H9 (cell line): ENCODE data around the gene ATP10B. TPM values are rescaled to one million over a fixed set of nuclear protein-coding genes. Genes with fewer than 3 reads are reported as not detected.

Experiments
- DNase-seq: peaks from one replicate; pipeline ENCODE4 v3.0.0-alpha.2; 2017
- H2AFZ ChIP-seq: one replicate; pipeline ENCODE4 v1.6.1; 2013; ENCODE audit warnings: mild to moderate bottlenecking, low read length, control low read depth, moderate library complexity
- H2AK5ac ChIP-seq: 2 replicates; pipeline ENCODE4 v1.6.1; 2013; ENCODE audit warnings: low read length, control low read depth, mixed read lengths; ENCODE audit not compliant: insufficient read length
- H2BK120ac ChIP-seq: one replicate; pipeline ENCODE4 v1.6.1; 2013; ENCODE audit warnings: low read depth, mild to moderate bottlenecking, low read length, control low read depth, inconsistent platforms; ENCODE audit not compliant: poor library complexity, severe bottlenecking
- H2BK12ac ChIP-seq: 2 replicates; pipeline ENCODE4 v1.6.1; 2013; ENCODE audit warnings: low read length, control low read depth, mixed read lengths, low read depth; ENCODE audit not compliant: insufficient read length
- H2BK15ac ChIP-seq: 2 replicates; pipeline ENCODE4 v1.6.1; 2013; ENCODE audit warnings: low read depth, low read length, control low read depth
- H2BK20ac ChIP-seq: one replicate; pipeline ENCODE4 v1.6.1; 2013; ENCODE audit warnings: low read depth, mild to moderate bottlenecking, low read length, control low read depth, inconsistent platforms; ENCODE audit not compliant: poor library complexity, severe bottlenecking
- H2BK5ac ChIP-seq: 2 replicates; pipeline ENCODE4 v1.6.1; 2013; ENCODE audit warnings: low read length, control low read depth, mixed read lengths; ENCODE audit not compliant: insufficient read length
- H3K14ac ChIP-seq: 2 replicates; pipeline ENCODE4 v1.6.1; 2013; ENCODE audit warnings: low read length, control low read depth; ENCODE audit not compliant: insufficient read depth
- H3K18ac ChIP-seq: 2 replicates; pipeline ENCODE4 v1.6.1; 2013; ENCODE audit warnings: low read depth, mild to moderate bottlenecking, mixed read lengths, low read length, control low read depth; ENCODE audit not compliant: insufficient read length
- H3K23ac ChIP-seq: 2 replicates; pipeline ENCODE4 v1.6.1; 2013; ENCODE audit warnings: low read length, control low read depth, mixed read lengths, low read depth; ENCODE audit not compliant: insufficient read length
- H3K23me2 ChIP-seq: 2 replicates; pipeline ENCODE4 v1.6.1; 2013; ENCODE audit warnings: low read depth, mild to moderate bottlenecking, mixed read lengths, low read length, control low read depth; ENCODE audit not compliant: insufficient read length, poor library complexity, severe bottlenecking
- H3K27ac ChIP-seq: 2 replicates; pipeline ENCODE4 v1.5.1; 2013; ENCODE audit warnings: low read length, control low read depth, mixed read lengths, low read depth; ENCODE audit not compliant: insufficient read length
- H3K27me3 ChIP-seq: 2 replicates; pipeline ENCODE4 v1.6.1; 2013; ENCODE audit warnings: low read length, control low read depth, inconsistent platforms; ENCODE audit not compliant: insufficient read depth
- H3K4ac ChIP-seq: 2 replicates; pipeline ENCODE4 v1.6.1; 2013; ENCODE audit warnings: low read depth, mild to moderate bottlenecking, control low read depth, inconsistent platforms, low read length, moderate library complexity
- H3K4me1 ChIP-seq: 2 replicates; pipeline ENCODE4 v1.6.1; 2013; ENCODE audit warnings: low read length, control low read depth, inconsistent platforms; ENCODE audit not compliant: insufficient read depth
- H3K4me2 ChIP-seq: 2 replicates; pipeline ENCODE4 v1.6.1; 2013; ENCODE audit warnings: low read length, control low read depth, mixed read lengths; ENCODE audit not compliant: insufficient read length, insufficient read depth
- H3K56ac ChIP-seq: 2 replicates; pipeline ENCODE4 v1.6.1; 2013; ENCODE audit warnings: low read depth, mild to moderate bottlenecking, mixed read lengths, low read length, control low read depth; ENCODE audit not compliant: insufficient read length
- H3K79me1 ChIP-seq: 2 replicates; pipeline ENCODE4 v1.6.1; 2013; ENCODE audit warnings: low read depth, mild to moderate bottlenecking, moderate library complexity, low read length, control low read depth, inconsistent platforms; ENCODE audit not compliant: insufficient read depth, poor library complexity, severe bottlenecking
- H3K79me2 ChIP-seq: 2 replicates; pipeline ENCODE4 v1.6.1; 2013; ENCODE audit warnings: low read length, control low read depth, inconsistent platforms; ENCODE audit not compliant: insufficient read depth
- H3K9ac ChIP-seq: 2 replicates; pipeline ENCODE4 v1.6.1; 2013; ENCODE audit warnings: low read length, control low read depth, mixed read lengths; ENCODE audit not compliant: insufficient read length; ENCODE audit errors: extremely low read depth
- H3K9me3 ChIP-seq: one replicate; pipeline ENCODE4 v1.6.1; 2013; ENCODE audit warnings: low read depth, low read length, inconsistent platforms; ENCODE audit not compliant: control insufficient read depth
- H3T11ph ChIP-seq: one replicate; pipeline ENCODE4 v1.6.1; 2013; ENCODE audit warnings: mild to moderate bottlenecking, low read length, control low read depth, inconsistent platforms
- H4K20me1 ChIP-seq: one replicate; pipeline ENCODE4 v1.6.1; 2013; ENCODE audit not compliant: control insufficient read depth, insufficient read length, insufficient read depth
- H4K5ac ChIP-seq: 2 replicates; pipeline ENCODE4 v1.6.1; 2013; ENCODE audit warnings: low read depth, mild to moderate bottlenecking, mixed read lengths, low read length, control low read depth; ENCODE audit not compliant: insufficient read length
- H4K8ac ChIP-seq: replicated peaks from 2 replicates; pipeline ENCODE4 v1.6.1; 2013; ENCODE audit warnings: low read length, control low read depth, mixed read lengths, low read depth; ENCODE audit not compliant: insufficient read length
- H4K91ac ChIP-seq: 2 replicates; pipeline ENCODE4 v1.6.1; 2013; ENCODE audit warnings: low read depth, mild to moderate bottlenecking, moderate library complexity, mixed read lengths, low read length, control low read depth; ENCODE audit not compliant: insufficient read length
- H3K27ac Mint-ChIP-seq, 3 experiments: 2 replicates in 2 of 3; 3 replicates in 1 of 3; pipeline ENCODE4 v1.8.0; 2020 to 2021; ENCODE audit warnings: mixed read lengths in 3 of 3, mild to moderate bottlenecking in 1 of 3, moderate library complexity in 1 of 3
- H3K27me3 Mint-ChIP-seq: 2 replicates; pipeline ENCODE4 v1.8.0; 2021; ENCODE audit warnings: low read depth, mild to moderate bottlenecking, moderate library complexity, mixed read lengths
- H3K36me3 Mint-ChIP-seq, 3 experiments: 2 replicates in 2 of 3; 3 replicates in 1 of 3; pipeline ENCODE4 v1.8.0; 2020 to 2021; ENCODE audit warnings: low read depth in 3 of 3, mixed read lengths in 3 of 3; ENCODE audit not compliant: insufficient read depth in 1 of 3
- H3K4me1 Mint-ChIP-seq, 2 experiments: 2 replicates each; pipeline ENCODE4 v1.8.0; 2020; ENCODE audit warnings: mixed read lengths in 2 of 2
- H3K4me3 Mint-ChIP-seq, 2 experiments: 2 replicates in 1 of 2; 3 replicates in 1 of 2; pipeline ENCODE4 v1.8.0; 2020 to 2021; ENCODE audit warnings: mild to moderate bottlenecking in 2 of 2, mixed read lengths in 2 of 2, moderate library complexity in 1 of 2
- H3K9me3 Mint-ChIP-seq, 2 experiments: 2 replicates in 1 of 2; 3 replicates in 1 of 2; pipeline ENCODE4 v1.8.0; 2020; ENCODE audit warnings: mild to moderate bottlenecking in 2 of 2, mixed read lengths in 2 of 2, moderate library complexity in 1 of 2
- WGBS: extraction: QIAGEN DNeasy Blood & Tissue Kit; methylation state at CpG from one replicate; pipeline ENCODE4 v1.1.7; 2013; ENCODE audit warnings: missing lambda C conversion rate, low lambda C conversion rate, mixed read lengths; ENCODE audit not compliant: insufficient read length; ENCODE audit errors: extremely low coverage; 5-methylcytosine and 5-hydroxymethylcytosine counted together
- total RNA-seq: library from RNA; stranded (reverse); gene quantifications from 2 replicates; pipeline ENCODE4 v1.2.1, GENCODE V29; 2021
- TF ChIP-seq, protein P1 (sequence below): fragments of 200-600 bp; sonication (generic); conservative IDR thresholded peaks from 3 replicates; pipeline ENCODE4 v1.8.0; 2021; ENCODE audit warnings: antibody characterized with exemption, mild to moderate bottlenecking

Gene ATP10B
- total RNA-seq, 1 experiment from 2014 or later: 0.42 TPM

DNA sequence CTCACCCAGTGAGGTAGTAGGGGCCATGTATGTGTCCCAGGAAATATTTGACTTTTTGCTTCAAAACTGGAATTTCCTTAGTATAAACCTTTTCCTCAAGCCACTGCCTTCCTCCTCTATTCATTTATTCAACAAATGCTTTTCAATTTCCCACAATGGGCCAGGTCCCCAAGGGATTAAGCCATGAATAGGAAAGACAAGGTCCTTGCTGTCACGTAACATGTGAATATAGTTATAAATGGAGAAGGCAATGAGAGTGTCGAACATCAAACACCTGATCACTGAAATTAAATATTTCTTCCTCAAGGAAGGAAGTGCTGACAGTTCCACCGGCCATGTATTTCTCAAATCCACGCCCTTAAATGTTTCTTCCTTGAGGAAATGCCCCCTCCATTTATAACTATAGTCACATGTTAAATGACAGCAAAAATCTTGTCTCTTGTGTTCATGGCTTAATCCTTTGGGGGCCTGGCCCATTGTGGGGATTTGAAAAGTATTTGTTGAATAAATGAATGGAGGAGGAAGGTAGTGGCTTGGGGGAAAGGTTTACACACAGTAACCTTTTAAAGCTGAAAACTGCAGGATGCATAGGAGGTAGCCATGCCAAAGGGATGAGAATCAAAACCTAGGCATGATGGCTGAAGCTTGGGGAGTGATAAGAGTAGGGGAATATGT, 284.8 kb downstream of the ATP10B start:
- no peak overlapping the region for H4K91ac ChIP-seq
- H3K27me3 ChIP-seq: no peaks in the 10 kb centered on the region
- H3K4me2 ChIP-seq: no peak overlapping the region
- no peak overlapping the region for H3K14ac ChIP-seq
- H2BK15ac ChIP-seq: no peak overlapping the region
- no peak overlapping the region for H3K23ac ChIP-seq
- H3K4ac ChIP-seq: no peak overlapping the region
- no peak overlapping the region for H4K8ac ChIP-seq
- H3K4me3 Mint-ChIP-seq: no peak overlapping the region
- no peak overlapping the region for H2BK20ac ChIP-seq
- H4K5ac ChIP-seq: no peak overlapping the region
- H2AFZ ChIP-seq: no peak overlapping the region
- no peak overlapping the region for H3K27ac Mint-ChIP-seq
- DNase-seq: no peak
- H3K56ac ChIP-seq: no peak overlapping the region
- H3K9me3 Mint-ChIP-seq: no peaks in the 10 kb centered on the region; a peak in 1 of 5 replicates
- TF ChIP-seq, protein P1, sequence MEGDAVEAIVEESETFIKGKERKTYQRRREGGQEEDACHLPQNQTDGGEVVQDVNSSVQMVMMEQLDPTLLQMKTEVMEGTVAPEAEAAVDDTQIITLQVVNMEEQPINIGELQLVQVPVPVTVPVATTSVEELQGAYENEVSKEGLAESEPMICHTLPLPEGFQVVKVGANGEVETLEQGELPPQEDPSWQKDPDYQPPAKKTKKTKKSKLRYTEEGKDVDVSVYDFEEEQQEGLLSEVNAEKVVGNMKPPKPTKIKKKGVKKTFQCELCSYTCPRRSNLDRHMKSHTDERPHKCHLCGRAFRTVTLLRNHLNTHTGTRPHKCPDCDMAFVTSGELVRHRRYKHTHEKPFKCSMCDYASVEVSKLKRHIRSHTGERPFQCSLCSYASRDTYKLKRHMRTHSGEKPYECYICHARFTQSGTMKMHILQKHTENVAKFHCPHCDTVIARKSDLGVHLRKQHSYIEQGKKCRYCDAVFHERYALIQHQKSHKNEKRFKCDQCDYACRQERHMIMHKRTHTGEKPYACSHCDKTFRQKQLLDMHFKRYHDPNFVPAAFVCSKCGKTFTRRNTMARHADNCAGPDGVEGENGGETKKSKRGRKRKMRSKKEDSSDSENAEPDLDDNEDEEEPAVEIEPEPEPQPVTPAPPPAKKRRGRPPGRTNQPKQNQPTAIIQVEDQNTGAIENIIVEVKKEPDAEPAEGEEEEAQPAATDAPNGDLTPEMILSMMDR: no peak
- H3K18ac ChIP-seq: no peak overlapping the region
- H3K36me3 Mint-ChIP-seq: no peaks in the 10 kb centered on the region
- no peak overlapping the region for H2AK5ac ChIP-seq
- H2BK120ac ChIP-seq: no peak overlapping the region
- no peak overlapping the region for H3T11ph ChIP-seq
- H3K27ac ChIP-seq: no peak overlapping the region
- WGBS: no CpG with 5 or more reads among the region's 4 CpGs
- H3K4me1 ChIP-seq: no peaks in the 10 kb centered on the region
- no peaks in the 10 kb centered on the region for H3K23me2 ChIP-seq
- no peaks in the 10 kb centered on the region for H4K20me1 ChIP-seq
- no peaks in the 10 kb centered on the region for H3K4me1 Mint-ChIP-seq
- H3K79me2 ChIP-seq: no peaks in the 10 kb centered on the region
- H3K9ac ChIP-seq: no peak overlapping the region
- H3K79me1 ChIP-seq: no peaks in the 10 kb centered on the region
- no peak overlapping the region for H2BK12ac ChIP-seq
- H3K27me3 Mint-ChIP-seq: peaks cover 2% of the 10 kb centered on the region; the same call in 1 of the 2 replicates
- H2BK5ac ChIP-seq: no peak overlapping the region
- no peaks in the 10 kb centered on the region for H3K9me3 ChIP-seq
